ENCODE data around the gene CD300H. TPM values are rescaled to one million over a fixed set of nuclear protein-coding genes. Genes with fewer than 3 reads are reported as not detected.

CD300H gene
- total RNA-seq, 1 donor from 2014 or later: not detected

- no peak for DNase-seq (ENCODE audit: low spot score)
- Mint-ChIP-seq H3K4me1 (ENCODE audit: unreplicated experiment) (peaks cover 19% of the 10 kb centered on the region), H3K27me3 (ENCODE audit: unreplicated experiment) (peaks cover 6% of the 10 kb centered on the region), H3K4me3 (ENCODE audit: unreplicated experiment) (no peak overlapping the region), H3K9me3 (ENCODE audit: unreplicated experiment) (no peaks in the 10 kb centered on the region), H3K27ac (ENCODE audit: unreplicated experiment) (no peak overlapping the region), H3K36me3 (ENCODE audit: low read depth, unreplicated experiment) (no peaks in the 10 kb centered on the region)
- TF ChIP-seq, protein P1, sequence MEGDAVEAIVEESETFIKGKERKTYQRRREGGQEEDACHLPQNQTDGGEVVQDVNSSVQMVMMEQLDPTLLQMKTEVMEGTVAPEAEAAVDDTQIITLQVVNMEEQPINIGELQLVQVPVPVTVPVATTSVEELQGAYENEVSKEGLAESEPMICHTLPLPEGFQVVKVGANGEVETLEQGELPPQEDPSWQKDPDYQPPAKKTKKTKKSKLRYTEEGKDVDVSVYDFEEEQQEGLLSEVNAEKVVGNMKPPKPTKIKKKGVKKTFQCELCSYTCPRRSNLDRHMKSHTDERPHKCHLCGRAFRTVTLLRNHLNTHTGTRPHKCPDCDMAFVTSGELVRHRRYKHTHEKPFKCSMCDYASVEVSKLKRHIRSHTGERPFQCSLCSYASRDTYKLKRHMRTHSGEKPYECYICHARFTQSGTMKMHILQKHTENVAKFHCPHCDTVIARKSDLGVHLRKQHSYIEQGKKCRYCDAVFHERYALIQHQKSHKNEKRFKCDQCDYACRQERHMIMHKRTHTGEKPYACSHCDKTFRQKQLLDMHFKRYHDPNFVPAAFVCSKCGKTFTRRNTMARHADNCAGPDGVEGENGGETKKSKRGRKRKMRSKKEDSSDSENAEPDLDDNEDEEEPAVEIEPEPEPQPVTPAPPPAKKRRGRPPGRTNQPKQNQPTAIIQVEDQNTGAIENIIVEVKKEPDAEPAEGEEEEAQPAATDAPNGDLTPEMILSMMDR (IDR thresholded peaks at IDR 0.05; ENCODE audit: unreplicated experiment): no peak
Observed at GRCh38 chr17:74603746-74604145, 36.4 kb upstream of the CD300H start.

- Mint-ChIP-seq H3K27ac (ENCODE audit: unreplicated experiment) (no peak overlapping the region), H3K36me3 (ENCODE audit: low read depth, unreplicated experiment) (no peaks in the 10 kb centered on the region)
- TF ChIP-seq, protein P1 (IDR thresholded peaks at IDR 0.05; ENCODE audit: unreplicated experiment): no peak
Observed at GRCh38 chr17:74603037-74603635, 35.8 kb upstream of the CD300H start.

GRCh38 chr17:74601944-74602572 is 34.7 kb upstream of the CD300H start:
- DNase-seq (ENCODE audit: low spot score): peak; percentile 58
- Mint-ChIP-seq H3K36me3 (ENCODE audit: low read depth, unreplicated experiment) (no peaks in the 10 kb centered on the region), H3K9me3 (ENCODE audit: unreplicated experiment) (no peaks in the 10 kb centered on the region), H3K4me1 (ENCODE audit: unreplicated experiment) (peaks cover 25% of the 10 kb centered on the region), H3K4me3 (ENCODE audit: unreplicated experiment) (no peak overlapping the region), H3K27ac (ENCODE audit: unreplicated experiment) (no peak overlapping the region), H3K27me3 (ENCODE audit: unreplicated experiment) (peaks cover 9% of the 10 kb centered on the region)
- TF ChIP-seq, protein P1 (IDR thresholded peaks at IDR 0.05; ENCODE audit: unreplicated experiment): peak; percentile 53

More at GRCh38 chr17:74603037-74603635, 35.8 kb upstream of the CD300H start:
- no peak overlapping the region for H3K4me3 Mint-ChIP-seq (ENCODE audit: unreplicated experiment)
- no peaks in the 10 kb centered on the region for H3K9me3 Mint-ChIP-seq (ENCODE audit: unreplicated experiment)
- peaks cover 7% of the 10 kb centered on the region for H3K27me3 Mint-ChIP-seq (ENCODE audit: unreplicated experiment)
- DNase-seq (ENCODE audit: low spot score): no peak
- H3K4me1 Mint-ChIP-seq (ENCODE audit: unreplicated experiment): peaks cover 22% of the 10 kb centered on the region

- Mint-ChIP-seq H3K4me1 (ENCODE audit: unreplicated experiment) (peaks cover 25% of the 10 kb centered on the region), H3K27ac (ENCODE audit: unreplicated experiment) (no peak overlapping the region), H3K4me3 (ENCODE audit: unreplicated experiment) (no peak overlapping the region), H3K36me3 (ENCODE audit: low read depth, unreplicated experiment) (no peaks in the 10 kb centered on the region), H3K9me3 (ENCODE audit: unreplicated experiment) (no peaks in the 10 kb centered on the region), H3K27me3 (ENCODE audit: unreplicated experiment) (peaks cover 6% of the 10 kb centered on the region)
- TF ChIP-seq, protein P1 (IDR thresholded peaks at IDR 0.05; ENCODE audit: unreplicated experiment): no peak
- DNase-seq (ENCODE audit: low spot score): no peak
Observed at GRCh38 chr17:74599448-74599939, 32.2 kb upstream of the CD300H start.

- TF ChIP-seq, protein P1 (IDR thresholded peaks at IDR 0.05; ENCODE audit: unreplicated experiment): no peak
- Mint-ChIP-seq H3K36me3 (ENCODE audit: low read depth, unreplicated experiment) (no peaks in the 10 kb centered on the region), H3K4me3 (ENCODE audit: unreplicated experiment) (no peak overlapping the region), H3K27ac (ENCODE audit: unreplicated experiment) (no peak overlapping the region), H3K27me3 (ENCODE audit: unreplicated experiment) (peaks cover 6% of the 10 kb centered on the region), H3K4me1 (ENCODE audit: unreplicated experiment) (peaks cover 25% of the 10 kb centered on the region), H3K9me3 (ENCODE audit: unreplicated experiment) (no peaks in the 10 kb centered on the region)
- DNase-seq (ENCODE audit: low spot score): no peak
Observed at GRCh38 chr17:74599023-74599399, 31.7 kb upstream of the CD300H start.

Measured in endothelial cell (in vitro differentiated cells).